ENCODE results near the gene SH3BP5.

DNA sequence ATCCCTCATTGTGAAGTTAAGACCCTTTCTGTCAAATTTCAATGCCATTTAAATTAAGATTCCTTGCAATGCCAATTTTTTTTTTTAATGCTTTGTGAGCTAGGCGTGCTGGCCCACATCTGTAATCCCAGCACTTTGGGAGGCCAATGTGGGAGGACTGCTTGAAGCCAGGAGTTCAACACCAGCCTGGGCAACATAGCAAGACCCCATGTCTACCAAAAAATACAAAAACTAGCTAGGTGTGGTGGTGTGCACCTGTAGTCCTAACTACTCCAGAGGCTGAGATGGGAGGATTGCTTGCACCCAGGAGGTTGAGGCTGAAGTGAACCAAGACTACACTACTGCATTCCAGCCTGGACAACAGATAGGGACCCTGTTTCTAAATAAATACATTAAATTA is 5.6 kb upstream of the SH3BP5 start:
- TF ChIP-seq POLR2A (IDR thresholded peaks at IDR 0.05; ENCODE audit: extremely low read depth, insufficient read length) (no peak), MYC (IDR thresholded peaks at IDR 0.05; ENCODE audit: low read depth, low read length) (no peak)
- TF ChIP-seq, protein P1, sequence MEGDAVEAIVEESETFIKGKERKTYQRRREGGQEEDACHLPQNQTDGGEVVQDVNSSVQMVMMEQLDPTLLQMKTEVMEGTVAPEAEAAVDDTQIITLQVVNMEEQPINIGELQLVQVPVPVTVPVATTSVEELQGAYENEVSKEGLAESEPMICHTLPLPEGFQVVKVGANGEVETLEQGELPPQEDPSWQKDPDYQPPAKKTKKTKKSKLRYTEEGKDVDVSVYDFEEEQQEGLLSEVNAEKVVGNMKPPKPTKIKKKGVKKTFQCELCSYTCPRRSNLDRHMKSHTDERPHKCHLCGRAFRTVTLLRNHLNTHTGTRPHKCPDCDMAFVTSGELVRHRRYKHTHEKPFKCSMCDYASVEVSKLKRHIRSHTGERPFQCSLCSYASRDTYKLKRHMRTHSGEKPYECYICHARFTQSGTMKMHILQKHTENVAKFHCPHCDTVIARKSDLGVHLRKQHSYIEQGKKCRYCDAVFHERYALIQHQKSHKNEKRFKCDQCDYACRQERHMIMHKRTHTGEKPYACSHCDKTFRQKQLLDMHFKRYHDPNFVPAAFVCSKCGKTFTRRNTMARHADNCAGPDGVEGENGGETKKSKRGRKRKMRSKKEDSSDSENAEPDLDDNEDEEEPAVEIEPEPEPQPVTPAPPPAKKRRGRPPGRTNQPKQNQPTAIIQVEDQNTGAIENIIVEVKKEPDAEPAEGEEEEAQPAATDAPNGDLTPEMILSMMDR (IDR thresholded peaks at IDR 0.05; ENCODE audit: low read depth, low read length), result no peak
